Hepatocyte (in vitro differentiated cells): ENCODE data around the gene SIM2. TPM values are rescaled to one million over a fixed set of nuclear protein-coding genes. Genes with fewer than 3 reads are reported as not detected.

ENCODE experiments used
- DNase-seq: peaks from one replicate; pipeline ENCODE4 v3.0.0-alpha.2; 2016; ENCODE audit warnings: low spot score
- H2AFZ ChIP-seq: fragments of 200-600 bp; sonication (generic); 2 replicates; pipeline ENCODE4 v1.6.0; 2016; ENCODE audit warnings: antibody characterized with exemption, mild to moderate bottlenecking
- H3K27ac ChIP-seq: fragments of 200-600 bp; sonication (generic); 2 replicates; pipeline ENCODE4 v1.5.1; 2016; ENCODE audit warnings: mild to moderate bottlenecking
- H3K27me3 ChIP-seq: fragments of 200-600 bp; sonication (generic); 2 replicates; pipeline ENCODE4 v1.6.1; 2016
- H3K36me3 ChIP-seq: fragments of 200-600 bp; sonication (generic); replicated peaks from 2 replicates; pipeline ENCODE4 v1.5.1; 2016; ENCODE audit warnings: low read depth; ENCODE audit not compliant: insufficient read depth
- H3K4me1 ChIP-seq: fragments of 200-600 bp; sonication (generic); 2 replicates; pipeline ENCODE4 v1.5.1; 2016; ENCODE audit warnings: mild to moderate bottlenecking, moderate library complexity; ENCODE audit not compliant: insufficient read depth
- H3K4me2 ChIP-seq: fragments of 200-600 bp; sonication (generic); 2 replicates; pipeline ENCODE4 v1.6.0; 2016
- H3K4me3 ChIP-seq: fragments of 200-600 bp; sonication (generic); 2 replicates; pipeline ENCODE4 v1.5.1; 2016; ENCODE audit warnings: mild to moderate bottlenecking
- H3K79me2 ChIP-seq: fragments of 200-600 bp; sonication (generic); 2 replicates; pipeline ENCODE4 v1.6.0; 2017; ENCODE audit warnings: mild to moderate bottlenecking
- H3K9me2 ChIP-seq: fragments of 200-600 bp; sonication (generic); replicated peaks from 2 replicates; pipeline ENCODE4 v1.6.0; 2017; ENCODE audit warnings: mild to moderate bottlenecking; ENCODE audit not compliant: insufficient read depth
- H3K9me3 ChIP-seq: fragments of 200-600 bp; sonication (generic); 2 replicates; pipeline ENCODE4 v1.5.1; 2016; ENCODE audit warnings: low read depth, mild to moderate bottlenecking
- H4K20me1 ChIP-seq: fragments of 200-600 bp; sonication (generic); 2 replicates; pipeline ENCODE4 v1.6.0; 2016; ENCODE audit warnings: mild to moderate bottlenecking; ENCODE audit not compliant: insufficient read depth, poor library complexity, severe bottlenecking
- CTCF ChIP-seq: fragments of 200-600 bp; sonication (generic); IDR thresholded peaks from 2 replicates; pipeline ENCODE4 v1.5.1; 2016; ENCODE audit warnings: antibody characterized with exemption, mild to moderate bottlenecking; ENCODE audit not compliant: poor library complexity
- EZH2 ChIP-seq: fragments of 200-600 bp; sonication (generic); IDR thresholded peaks from 2 replicates; pipeline ENCODE4 v1.6.1; 2016; ENCODE audit warnings: antibody characterized with exemption, mild to moderate bottlenecking, borderline replicate concordance
- EZH2phosphoT487 ChIP-seq: fragments of 200-600 bp; sonication (generic); IDR thresholded peaks from one replicate; pipeline ENCODE4 v1.6.1; 2018; ENCODE audit warnings: antibody characterized with exemption, mild to moderate bottlenecking, low read depth, moderate library complexity; ENCODE audit not compliant: unreplicated experiment, severe bottlenecking
- WGBS: methylation state at CpG from one replicate; pipeline ENCODE4 v1.1.6; 2016; ENCODE audit warnings: low lambda C conversion rate; ENCODE audit errors: missing lambda C conversion rate; 5-methylcytosine and 5-hydroxymethylcytosine counted together
- polyA plus RNA-seq: library from polyadenylated mRNA; unstranded; fragments of >200 nt; fragmentation: Nextera tagmentation; extraction: Ambion mirVana; gene quantifications from 2 replicates; pipeline ENCODE4 v1.2.1, GENCODE V29; 2016
- total RNA-seq: library from RNA; depleted of rRNA; stranded (reverse); fragments of >200 nt; gene quantifications from 2 replicates; pipeline ENCODE4 v1.2.3, GENCODE V29; 2014

The SIM2 gene
- total and polyA plus RNA-seq, 2 experiments from 2014 or later: 0.20 to 0.35 TPM

GRCh38 chr21:36728371-36729111 is 29.6 kb downstream of the SIM2 start:
- Histone ChIP-seq H3K4me2 (no peak overlapping the region), H3K9me3 (no peaks in the 10 kb centered on the region), H3K27ac (no peak overlapping the region), H3K36me3 (no peaks in the 10 kb centered on the region), H3K27me3 (no peaks in the 10 kb centered on the region), H3K4me1 (no peaks in the 10 kb centered on the region), H2AFZ (no peak overlapping the region), H3K79me2 (no peaks in the 10 kb centered on the region), H3K9me2 (no peaks in the 10 kb centered on the region), H3K4me3 (no peak overlapping the region), H4K20me1 (no peaks in the 10 kb centered on the region)
- no peak for DNase-seq
- WGBS: 91% methylated on average over 14 of the region's 14 CpGs
- TF ChIP-seq CTCF (no peak), EZH2 (no peak), EZH2phosphoT487 (no peak)

GRCh38 chr21:36729310-36729970 is 30.5 kb downstream of the SIM2 start:
- Histone ChIP-seq H3K9me2 (no peaks in the 10 kb centered on the region), H3K4me3 (no peak overlapping the region), H3K4me2 (no peak overlapping the region), H3K27ac (no peak overlapping the region), H4K20me1 (no peaks in the 10 kb centered on the region), H3K79me2 (no peaks in the 10 kb centered on the region), H3K27me3 (no peaks in the 10 kb centered on the region), H3K9me3 (no peaks in the 10 kb centered on the region), H3K4me1 (no peaks in the 10 kb centered on the region), H3K36me3 (no peaks in the 10 kb centered on the region), H2AFZ (no peak overlapping the region)
- DNase-seq: no peak
- 85% methylated on average over 18 of the region's 18 CpGs for WGBS
- TF ChIP-seq EZH2 (no peak), EZH2phosphoT487 (no peak), CTCF (no peak)

GRCh38 chr21:36730291-36731281 is 31.7 kb downstream of the SIM2 start:
- Histone ChIP-seq H4K20me1 (no peaks in the 10 kb centered on the region), H3K79me2 (no peaks in the 10 kb centered on the region), H3K36me3 (no peaks in the 10 kb centered on the region), H3K4me1 (no peaks in the 10 kb centered on the region), H3K9me2 (no peaks in the 10 kb centered on the region), H3K27ac (no peak overlapping the region), H3K9me3 (no peaks in the 10 kb centered on the region), H3K4me2 (peak overlapping the region; percentile 54), H2AFZ (no peak overlapping the region), H3K27me3 (no peaks in the 10 kb centered on the region), H3K4me3 (no peak overlapping the region)
- 68% methylated on average over 30 of the region's 30 CpGs for WGBS
- TF ChIP-seq EZH2phosphoT487: no peak
- no peak for TF ChIP-seq EZH2
- no peak for TF ChIP-seq CTCF
- DNase-seq: no peak
